Brain microvascular endothelial cell (primary cell): Measurements from ENCODE around the gene STEAP3.

Experiments used
- DNase-seq: peaks from one replicate; pipeline ENCODE4 v3.0.0-alpha.2; 2020
- H3K27ac ChIP-seq: fragments of 250-450 bp; sonication (Bioruptor Pico); 2 replicates; pipeline ENCODE4 v1.5.1; 2020; ENCODE audit warnings: mild to moderate bottlenecking, moderate library complexity
- H3K27me3 ChIP-seq: fragments of 250-450 bp; sonication (Bioruptor Pico); replicated peaks from 2 replicates; pipeline ENCODE4 v1.5.1; 2020; ENCODE audit warnings: mild to moderate bottlenecking
- H3K36me3 ChIP-seq: fragments of 250-450 bp; sonication (Bioruptor Pico); replicated peaks from 2 replicates; pipeline ENCODE4 v1.5.1; 2020; ENCODE audit warnings: mild to moderate bottlenecking
- H3K4me3 ChIP-seq: 2 replicates; pipeline ENCODE4 v1.5.1; 2011; ENCODE audit warnings: low read depth, mild to moderate bottlenecking, control low read depth, low read length, moderate library complexity
- CTCF ChIP-seq: IDR thresholded peaks from 2 replicates; pipeline ENCODE4 v1.5.1; 2011; ENCODE audit warnings: low read depth, mild to moderate bottlenecking, moderate library complexity, low read length, control low read depth, inconsistent platforms; ENCODE audit errors: missing control alignments
- in situ Hi-C: cut with HindIII; loops from 2 replicates; pipeline ENCODE4 v1.10.0; 2017; ENCODE audit warnings: low sequenced_read_pairs, low pct_ligation_motif_present

STEAP3 gene

GRCh38 chr2:119177838-119178190 lies 45.8 kb upstream of the STEAP3 start:
- in situ Hi-C loops, result no loop called here
- no peak for DNase-seq
- no peak for TF ChIP-seq CTCF
- no peaks in the 10 kb centered on the region for H3K36me3 ChIP-seq
- no peak overlapping the region for H3K4me3 ChIP-seq
- no peak overlapping the region for H3K27ac ChIP-seq
- no peaks in the 10 kb centered on the region for H3K27me3 ChIP-seq

GRCh38 chr2:119178776-119179175 lies 44.9 kb upstream of the STEAP3 start:
- in situ Hi-C loops, result no loop called here
- H3K27me3 ChIP-seq, result no peaks in the 10 kb centered on the region

GRCh38 chr2:119179202-119179601 lies 44.4 kb upstream of the STEAP3 start:
- Histone ChIP-seq H3K27ac (no peak overlapping the region), H3K4me3 (no peak overlapping the region), H3K27me3 (no peaks in the 10 kb centered on the region), H3K36me3 (no peaks in the 10 kb centered on the region)
- in situ Hi-C loops, result no loop called here
- no peak for TF ChIP-seq CTCF
- DNase-seq, result no peak

More at GRCh38 chr2:119178776-119179175, 44.9 kb upstream of the STEAP3 start:
- Histone ChIP-seq H3K4me3 (no peak overlapping the region), H3K27ac (no peak overlapping the region), H3K36me3 (no peaks in the 10 kb centered on the region)
- TF ChIP-seq CTCF, result no peak
- no peak for DNase-seq

GRCh38 chr2:119179991-119180390 lies 43.6 kb upstream of the STEAP3 start:
- DNase-seq, result no peak
- H3K36me3 ChIP-seq, result no peaks in the 10 kb centered on the region
- in situ Hi-C loops, result no loop called here
- TF ChIP-seq CTCF, result peak; percentile 24
- H3K4me3 ChIP-seq, result no peak overlapping the region
- no peaks in the 10 kb centered on the region for H3K27me3 ChIP-seq
- H3K27ac ChIP-seq, result no peak overlapping the region

- no peaks in the 10 kb centered on the region for H3K36me3 ChIP-seq
- no peak for DNase-seq
- H3K4me3 ChIP-seq, result no peak overlapping the region
- H3K27me3 ChIP-seq, result no peaks in the 10 kb centered on the region
- in situ Hi-C loops, result no loop called here
- no peak for TF ChIP-seq CTCF
- H3K27ac ChIP-seq, result no peak overlapping the region
Measured at GRCh38 chr2:119180892-119181291, 42.7 kb upstream of the STEAP3 start.

GRCh38 chr2:119181391-119181790 lies 42.2 kb upstream of the STEAP3 start:
- no peaks in the 10 kb centered on the region for H3K27me3 ChIP-seq
- in situ Hi-C loops, result no loop called here
- H3K27ac ChIP-seq, result no peak overlapping the region
- H3K4me3 ChIP-seq, result no peak overlapping the region
- DNase-seq, result no peak
- no peaks in the 10 kb centered on the region for H3K36me3 ChIP-seq
- TF ChIP-seq CTCF, result no peak
